ENCODE results near the gene EFCAB7.

DNA sequence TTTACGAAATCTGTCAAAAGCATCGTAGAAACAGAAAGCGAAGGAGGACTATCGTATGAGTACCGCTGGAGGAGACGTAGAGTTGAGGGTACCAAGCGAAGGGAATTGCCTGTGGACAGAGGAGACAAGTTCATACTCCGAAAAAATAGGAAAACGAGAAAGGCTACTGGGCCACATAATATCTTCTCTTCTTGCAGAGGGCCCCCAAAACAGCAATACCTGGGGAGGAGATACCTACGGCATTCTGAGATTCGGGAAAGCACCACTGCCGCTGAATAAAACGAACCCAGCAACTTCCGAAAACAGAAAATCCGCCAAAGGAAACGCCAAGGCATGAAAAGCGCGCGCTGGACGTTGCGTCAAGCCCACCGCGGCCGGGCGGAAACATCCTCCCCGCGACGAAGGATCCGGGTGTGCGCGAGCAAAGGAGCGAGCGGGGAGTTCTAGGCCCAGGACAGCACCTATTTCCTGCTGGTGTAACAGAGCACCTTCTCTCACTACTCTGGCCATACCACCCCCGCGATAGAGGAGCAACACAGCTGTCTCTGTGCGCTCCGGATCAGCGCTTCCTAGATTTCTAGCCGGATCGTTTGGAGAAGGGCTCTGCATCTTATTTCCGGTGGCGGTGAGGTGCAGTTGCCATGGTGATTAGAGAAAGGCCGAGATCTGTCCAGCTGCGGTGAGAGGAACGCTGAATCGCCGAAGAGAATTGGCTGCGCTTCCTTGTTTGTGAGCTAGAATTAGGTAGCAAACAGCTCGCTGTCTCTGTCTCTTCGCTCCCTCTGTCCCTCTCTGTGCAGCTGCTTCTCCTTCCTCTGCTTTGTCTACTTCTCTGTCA is at the start of gene EFCAB7, which contains the start of gene ITGB3BP:
- TF ChIP-seq CTCF (conservative IDR thresholded peaks at IDR 0.05; ENCODE audit: low read depth, low read length) (no peak), EZH2phosphoT487 (IDR thresholded peaks at IDR 0.05; ENCODE audit: borderline replicate concordance, low read length) (no peak), EZH2 (IDR thresholded peaks at IDR 0.05; ENCODE audit: low read length, unreplicated experiment) (no peak)

Measured in PC-3 (cell line).